Placental epithelial cell (primary cell): ENCODE measurements around the gene SLCO1A2. TPM values are rescaled to one million over a fixed set of nuclear protein-coding genes. Genes with fewer than 3 reads are reported as not detected.

Experiments
- total RNA-seq: library from RNA; depleted of rRNA; stranded (reverse); fragments of >200 nt; gene quantifications from 2 replicates; pipeline ENCODE4 v1.2.3, GENCODE V29; 2012

The SLCO1A2 gene
- not detected in 2 replicates for total RNA-seq

DNA sequence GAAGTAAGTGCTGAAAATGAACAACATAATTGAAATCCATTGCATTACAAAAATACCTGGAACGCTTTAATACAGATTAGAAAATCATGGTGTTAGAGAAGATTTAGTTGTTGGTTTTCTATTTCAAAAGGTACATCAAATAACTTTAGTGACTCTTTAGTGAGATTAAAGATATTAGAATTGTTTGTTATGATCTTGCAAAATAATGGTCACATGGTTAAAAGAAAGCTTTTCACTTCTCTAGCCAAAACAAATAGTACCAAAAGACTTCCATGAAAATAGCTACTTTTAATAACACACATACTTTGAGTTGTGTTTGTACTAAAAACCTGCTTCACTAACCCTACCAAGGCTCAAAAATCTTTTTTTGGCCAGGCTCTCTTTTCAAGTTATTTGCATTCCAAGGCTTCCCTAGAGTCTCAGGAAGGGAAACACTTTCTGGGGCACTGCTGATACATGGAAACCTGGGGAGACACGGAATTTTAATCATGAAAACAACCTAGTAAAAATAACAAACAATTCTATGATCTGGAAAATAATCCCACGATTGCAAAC, at the start of gene SLCO1A2:
Gene SLCO1A2, minus strand, starts transcription at position 147 of the 555 bp plus-strand sequence. CDS start 270 bp downstream, outside the sequence.

GRCh38 chr12:21372602-21373001, 37.9 kb upstream of the SLCO1A2 start, which contains the start of gene IAPP:
TSS of gene IAPP (plus strand) at chr12:21372902. CDS start at chr12:21373352, 450 bp downstream.

Other genes starting within 250 kb of the SLCO1A2 start
- gene SLCO1B1, start 203.7 kb downstream of the SLCO1A2 start, total RNA-seq = not detected in 2 replicates
- not detected in 2 replicates for gene IAPP, start 38.0 kb upstream of the SLCO1A2 start, total RNA-seq
- gene PYROXD1, start 102.7 kb upstream of the SLCO1A2 start, total RNA-seq = 9.8 and 11.6 TPM in 2 replicates
- gene RECQL, start 166.7 kb upstream of the SLCO1A2 start, total RNA-seq = 34.2 and 51.7 TPM in 2 replicates
- 44.4 and 74.1 TPM in 2 replicates for gene GOLT1B, start 166.9 kb upstream of the SLCO1A2 start, total RNA-seq
- gene SPX, start 191.4 kb upstream of the SLCO1A2 start, total RNA-seq = not detected in 2 replicates